ENCODE measurements around the gene AGBL1. TPM values are rescaled to one million over a fixed set of nuclear protein-coding genes. Genes with fewer than 3 reads are reported as not detected.

AGBL1 gene
- total RNA-seq, 1 experiment from 2014 or later, result not detected

GRCh38 chr15:86852741-86853140, 773.1 kb downstream of the AGBL1 start:
- POLR2A ChIA-PET (ENCODE audit: unreplicated experiment), result no interaction called here
- no TSS peak for BruUV-seq (replicated peaks)

GRCh38 chr15:86854176-86854575, 774.5 kb downstream of the AGBL1 start:
- Histone ChIP-seq H3K4me3 (no peak overlapping the region), H3K4me2 (no peak overlapping the region), H3K27ac (no peak overlapping the region), H3K9me3 (ENCODE audit: insufficient read depth, low read depth) (no peaks in the 10 kb centered on the region), H3K4me1 (replicated peaks; ENCODE audit: insufficient read depth) (no peaks in the 10 kb centered on the region), H3K36me3 (ENCODE audit: low read depth) (no peaks in the 10 kb centered on the region), H3F3A (ENCODE audit: insufficient read depth, low read depth) (no peaks in the 10 kb centered on the region), H3K27me3 (ENCODE audit: insufficient read depth, low read depth) (no peaks in the 10 kb centered on the region), H3K9me2 (ENCODE audit: insufficient read depth) (no peaks in the 10 kb centered on the region), H3K79me2 (ENCODE audit: low read depth) (no peaks in the 10 kb centered on the region), H2AFZ (no peak overlapping the region), H4K20me1 (ENCODE audit: insufficient read depth) (no peaks in the 10 kb centered on the region)
- no peak for DNase-seq
- intact Hi-C loops (cut with micrococcal nuclease; ENCODE audit: unreplicated experiment), result no loop called here
- no peak for TF ChIP-seq CTCF (conservative IDR thresholded peaks at IDR 0.05)
- no peak for TF ChIP-seq EZH2 (IDR thresholded peaks at IDR 0.05; ENCODE audit: low read depth)
- CTCF ChIA-PET, result no interaction called here
- POLR2A ChIA-PET (ENCODE audit: unreplicated experiment), result no interaction called here
- BruUV-seq (replicated peaks), result no TSS peak

More at GRCh38 chr15:86852741-86853140, 773.1 kb downstream of the AGBL1 start:
- DNase-seq, result no peak
- Histone ChIP-seq H3K9me2 (ENCODE audit: insufficient read depth) (no peaks in the 10 kb centered on the region), H3K4me2 (no peak overlapping the region), H3K27ac (no peak overlapping the region), H3F3A (ENCODE audit: insufficient read depth, low read depth) (no peaks in the 10 kb centered on the region), H3K36me3 (ENCODE audit: low read depth) (no peaks in the 10 kb centered on the region), H2AFZ (no peak overlapping the region), H3K9me3 (ENCODE audit: insufficient read depth, low read depth) (no peaks in the 10 kb centered on the region), H4K20me1 (ENCODE audit: insufficient read depth) (no peaks in the 10 kb centered on the region), H3K27me3 (ENCODE audit: insufficient read depth, low read depth) (no peaks in the 10 kb centered on the region), H3K4me3 (no peak overlapping the region), H3K4me1 (replicated peaks; ENCODE audit: insufficient read depth) (no peaks in the 10 kb centered on the region), H3K79me2 (ENCODE audit: low read depth) (no peaks in the 10 kb centered on the region)
- intact Hi-C loops (cut with micrococcal nuclease; ENCODE audit: unreplicated experiment), result no loop called here
- no peak for TF ChIP-seq EZH2 (IDR thresholded peaks at IDR 0.05; ENCODE audit: low read depth)
- CTCF ChIA-PET, result no interaction called here

- H2AFZ ChIP-seq, result no peak overlapping the region
- ChIA-PET CTCF (no interaction called here), POLR2A (ENCODE audit: unreplicated experiment) (no interaction called here)
- H3K4me3 ChIP-seq, result no peak overlapping the region
- no peaks in the 10 kb centered on the region for H3K36me3 ChIP-seq (ENCODE audit: low read depth)
- TF ChIP-seq CTCF (conservative IDR thresholded peaks at IDR 0.05), result no peak
- no peak for TF ChIP-seq EZH2 (IDR thresholded peaks at IDR 0.05; ENCODE audit: low read depth)
- H3K4me1 ChIP-seq (replicated peaks; ENCODE audit: insufficient read depth), result no peaks in the 10 kb centered on the region
- no peaks in the 10 kb centered on the region for H3K9me3 ChIP-seq (ENCODE audit: insufficient read depth, low read depth)
- no peak overlapping the region for H3K27ac ChIP-seq
- H3K27me3 ChIP-seq (ENCODE audit: insufficient read depth, low read depth), result no peaks in the 10 kb centered on the region
- no peaks in the 10 kb centered on the region for H3F3A ChIP-seq (ENCODE audit: insufficient read depth, low read depth)
- intact Hi-C loops (cut with micrococcal nuclease; ENCODE audit: unreplicated experiment), result no loop called here
- H4K20me1 ChIP-seq (ENCODE audit: insufficient read depth), result no peaks in the 10 kb centered on the region
- BruUV-seq (replicated peaks), result no TSS peak
- no peak overlapping the region for H3K4me2 ChIP-seq
- no peaks in the 10 kb centered on the region for H3K79me2 ChIP-seq (ENCODE audit: low read depth)
- no peak for DNase-seq
- H3K9me2 ChIP-seq (ENCODE audit: insufficient read depth), result no peaks in the 10 kb centered on the region
These were observed 775.9 kb downstream of the AGBL1 start for GRCh38 chr15:86855307-86856291.

Data from PC-9 (cell line).